ENCODE data around the gene CENPVL2. TPM values are rescaled to one million over a fixed set of nuclear protein-coding genes. Genes with fewer than 3 reads are reported as not detected.
"Not testable (repeated sequence)": the region's sequence is repeated elsewhere in the genome, so short reads cannot be mapped to it uniquely, and the experiment has no call there.

The CENPVL2 gene
- total RNA-seq (2014; rRNA removed) = 0.11 TPM in 1 of 2 replicates, not detected in the other
- not detected for polyA plus RNA-seq (2012)

GRCh38 chrX:51682720-51683062, at the start of gene CENPVL2:
CENPVL2 (minus strand) TSS chrX:51682831; CDS start chrX:51682831, 0 bp downstream.
- DNase-seq (ENCODE audit: low read depth) = not testable (repeated sequence)

GRCh38 chrX:51728202-51728601, 45.6 kb upstream of the CENPVL2 start:
- no peak for DNase-seq (ENCODE audit: low read depth)

- not testable (repeated sequence) for DNase-seq (ENCODE audit: low read depth)
Observed at GRCh38 chrX:51712943-51713647, 30.5 kb upstream of the CENPVL2 start.

GRCh38 chrX:51710277-51711164, 27.9 kb upstream of the CENPVL2 start, which contains the start of gene CENPVL1:
CENPVL1 (plus strand) TSS chrX:51710512; CDS start chrX:51710512, 0 bp downstream.
- not testable (repeated sequence) for DNase-seq (ENCODE audit: low read depth)

GRCh38 chrX:51697397-51697796, 14.8 kb upstream of the CENPVL2 start:
- no peak for DNase-seq (ENCODE audit: low read depth)

- no peak for DNase-seq (ENCODE audit: low read depth)
Observed at GRCh38 chrX:51694254-51694653, 11.6 kb upstream of the CENPVL2 start.

- DNase-seq (ENCODE audit: low read depth) = not testable (repeated sequence)
Observed at GRCh38 chrX:51681808-51682719, 567 bp downstream of the CENPVL2 start.

- not testable (repeated sequence) for DNase-seq (ENCODE audit: low read depth)
Observed at GRCh38 chrX:51679689-51680433, 2.8 kb downstream of the CENPVL2 start.

- no peak for DNase-seq (ENCODE audit: low read depth)
Observed at GRCh38 chrX:51665981-51666380, 16.6 kb downstream of the CENPVL2 start.

- no peak for DNase-seq (ENCODE audit: low read depth)
Observed at GRCh38 chrX:51643377-51643776, 39.3 kb downstream of the CENPVL2 start.

- DNase-seq (ENCODE audit: low read depth) = peak; percentile 27
Observed at GRCh38 chrX:51641421-51642021, 41.1 kb downstream of the CENPVL2 start.

- DNase-seq (ENCODE audit: low read depth) = not testable (repeated sequence)
Observed at GRCh38 chrX:51636511-51636910, 46.1 kb downstream of the CENPVL2 start.

Other genes starting within 250 kb of the CENPVL2 start
- gene NUDT11, start 186.2 kb downstream of the CENPVL2 start, total RNA-seq (2014; rRNA removed) = 14.1 and 15.2 TPM in 2 replicates
- 0.06 TPM in 2 replicates for gene CENPVL3, start 63.9 kb downstream of the CENPVL2 start, total RNA-seq (2014; rRNA removed)
- gene CENPVL1, start 27.7 kb upstream of the CENPVL2 start, total RNA-seq (2014; rRNA removed) = 0.11 TPM in 1 of 2 replicates, not detected in the other
- gene GSPT2, start 60.6 kb upstream of the CENPVL2 start, total RNA-seq (2014; rRNA removed) = 9.5 and 11.8 TPM in 2 replicates
- 209 and 282 TPM in 2 replicates for gene MAGED1, start 210.8 kb upstream of the CENPVL2 start, total RNA-seq (2014; rRNA removed)

Data from LHCN-M2 (cell line).